ENCODE measurements around the gene CDKAL1. TPM values are rescaled to one million over a fixed set of nuclear protein-coding genes. Genes with fewer than 3 reads are reported as not detected.

The CDKAL1 gene
- total and polyA plus RNA-seq, 2 donors from 2014 or later = 4.6 to 20.2 TPM

GRCh38 chr6:20915626-20916025 lies 381.4 kb downstream of the CDKAL1 start:
- Histone ChIP-seq H3K9me3 (ENCODE audit: control insufficient read depth in 2 of 3, insufficient read depth in 1 of 3, low read length in 3 of 3) (peaks cover 0 to 12% (median 2%) of the 10 kb centered on the region in 3 donors), H3K4me1 (ENCODE audit: control insufficient read depth in 2 of 3, insufficient read depth in 2 of 3, low read depth in 1 of 3, low read length in 3 of 3) (no peaks in the 10 kb centered on the region), H3K27ac (ENCODE audit: low read depth in 2 of 2, low read length in 2 of 2) (no peak overlapping the region), H3K4me3 (ENCODE audit: low read length in 3 of 3) (no peak overlapping the region), H3K27me3 (ENCODE audit: control insufficient read depth, insufficient read depth, low read length) (no peaks in the 10 kb centered on the region), H3K36me3 (ENCODE audit: control insufficient read depth in 2 of 3, insufficient read depth in 3 of 3, low read length in 3 of 3) (no peaks in the 10 kb centered on the region), H3K9ac (ENCODE audit: low read length in 3 of 3) (no peak overlapping the region)
- intact Hi-C loops (cut with DNase I) = no loop called here
- FAIRE-seq = no peak
- no peak for DNase-seq
- TF ChIP-seq CTCF (IDR thresholded peaks at IDR 0.05; ENCODE audit: borderline replicate concordance, extremely low read depth, insufficient read depth) = no peak

- no peaks in the 10 kb centered on the region for H3K4me1 ChIP-seq (ENCODE audit: control insufficient read depth in 2 of 3, insufficient read depth in 2 of 3, low read depth in 1 of 3, low read length in 3 of 3)
- DNase-seq (no peak), FAIRE-seq (no peak)
- H3K9me3 ChIP-seq (ENCODE audit: control insufficient read depth in 2 of 3, insufficient read depth in 1 of 3, low read length in 3 of 3) = peaks cover 0 to 12% (median 2%) of the 10 kb centered on the region in 3 donors
- H3K27me3 ChIP-seq (ENCODE audit: control insufficient read depth, insufficient read depth, low read length) = no peaks in the 10 kb centered on the region
- H3K36me3 ChIP-seq (ENCODE audit: control insufficient read depth in 2 of 3, insufficient read depth in 3 of 3, low read length in 3 of 3) = no peaks in the 10 kb centered on the region
- no peak overlapping the region for H3K27ac ChIP-seq (ENCODE audit: low read depth in 2 of 2, low read length in 2 of 2)
- TF ChIP-seq CTCF (IDR thresholded peaks at IDR 0.05; ENCODE audit: borderline replicate concordance, extremely low read depth, insufficient read depth) = no peak
- H3K4me3 ChIP-seq (ENCODE audit: low read length in 3 of 3) = no peak overlapping the region
- intact Hi-C loops (cut with DNase I) = no loop called here
- H3K9ac ChIP-seq (ENCODE audit: low read length in 3 of 3) = no peak overlapping the region
These were observed 381.8 kb downstream of the CDKAL1 start for GRCh38 chr6:20916086-20916485.

- no peaks in the 10 kb centered on the region for H3K27me3 ChIP-seq (ENCODE audit: control insufficient read depth, insufficient read depth, low read length)
- H3K4me3 ChIP-seq (ENCODE audit: low read length in 3 of 3) = no peak overlapping the region
- H3K36me3 ChIP-seq (ENCODE audit: control insufficient read depth in 2 of 3, insufficient read depth in 3 of 3, low read length in 3 of 3) = no peaks in the 10 kb centered on the region
- peaks cover 0 to 12% (median 0%) of the 10 kb centered on the region in 3 donors for H3K9me3 ChIP-seq (ENCODE audit: control insufficient read depth in 2 of 3, insufficient read depth in 1 of 3, low read length in 3 of 3)
- H3K9ac ChIP-seq (ENCODE audit: low read length in 3 of 3) = no peak overlapping the region
- TF ChIP-seq CTCF (IDR thresholded peaks at IDR 0.05; ENCODE audit: borderline replicate concordance, extremely low read depth, insufficient read depth) = no peak
- H3K27ac ChIP-seq (ENCODE audit: low read depth in 2 of 2, low read length in 2 of 2) = no peak overlapping the region
- FAIRE-seq = no peak
- DNase-seq = no peak
- intact Hi-C loops (cut with DNase I) = no loop called here
- H3K4me1 ChIP-seq (ENCODE audit: control insufficient read depth in 2 of 3, insufficient read depth in 2 of 3, low read depth in 1 of 3, low read length in 3 of 3) = no peaks in the 10 kb centered on the region
These were observed 384.6 kb downstream of the CDKAL1 start for GRCh38 chr6:20918868-20919267.

All from kidney (tissue), 14 donors.